ENCODE measurements around the gene KCNK6.

KCNK6 gene

GRCh38 chr19:38376576-38376975 lies 56.9 kb downstream of the KCNK6 start:
- H3K9ac ChIP-seq (ENCODE audit: low read depth, low read length): no peak overlapping the region
- no peaks in the 10 kb centered on the region for H3K9me3 ChIP-seq (ENCODE audit: control insufficient read depth, insufficient read depth, low read length)
- no peaks in the 10 kb centered on the region for H3K4me1 ChIP-seq (ENCODE audit: control insufficient read depth, insufficient read depth, low read length)
- H3K27ac ChIP-seq (ENCODE audit: low read depth, low read length): no peak overlapping the region
- peaks cover 34% of the 10 kb centered on the region for H3K36me3 ChIP-seq (ENCODE audit: control insufficient read depth, insufficient read depth, low read length)
- H3K27me3 ChIP-seq (ENCODE audit: control insufficient read depth, insufficient read depth, low read length): no peaks in the 10 kb centered on the region
- no peak overlapping the region for H3K4me3 ChIP-seq (ENCODE audit: low read depth, low read length)

- Histone ChIP-seq H3K9me3 (ENCODE audit: control insufficient read depth, insufficient read depth, low read length) (no peaks in the 10 kb centered on the region), H3K36me3 (ENCODE audit: control insufficient read depth, insufficient read depth, low read length) (peaks cover 39% of the 10 kb centered on the region), H3K27me3 (ENCODE audit: control insufficient read depth, insufficient read depth, low read length) (no peaks in the 10 kb centered on the region), H3K27ac (ENCODE audit: low read depth, low read length) (no peak overlapping the region), H3K4me1 (ENCODE audit: control insufficient read depth, insufficient read depth, low read length) (no peaks in the 10 kb centered on the region), H3K4me3 (ENCODE audit: low read depth, low read length) (no peak overlapping the region), H3K9ac (ENCODE audit: low read depth, low read length) (no peak overlapping the region)
Observed at GRCh38 chr19:38377052-38377451, 57.4 kb downstream of the KCNK6 start.

DNA sequence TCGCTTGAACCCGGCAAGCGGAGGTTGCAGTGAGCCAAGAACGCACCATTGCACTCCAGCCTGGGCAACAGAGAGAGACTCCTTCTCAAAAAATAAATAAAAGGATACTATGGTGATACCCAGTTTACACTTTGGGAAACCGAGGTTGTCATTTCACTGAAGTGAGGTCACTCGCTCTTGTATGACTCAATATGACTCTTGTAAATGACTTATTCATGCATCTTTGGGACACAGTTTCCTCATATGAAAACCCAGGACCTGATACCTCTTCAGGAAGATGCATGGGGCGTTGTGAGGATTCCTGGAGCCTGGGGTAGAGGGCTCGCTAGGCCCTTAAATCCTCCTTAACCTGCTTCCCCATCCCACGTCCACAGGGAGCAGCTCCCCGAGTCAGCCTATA lies 59.2 kb downstream of the KCNK6 start:
- H3K4me1 ChIP-seq (ENCODE audit: control insufficient read depth, insufficient read depth, low read length): no peaks in the 10 kb centered on the region
- H3K27ac ChIP-seq (ENCODE audit: low read depth, low read length): no peak overlapping the region
- no peaks in the 10 kb centered on the region for H3K27me3 ChIP-seq (ENCODE audit: control insufficient read depth, insufficient read depth, low read length)
- H3K9ac ChIP-seq (ENCODE audit: low read depth, low read length): no peak overlapping the region
- H3K9me3 ChIP-seq (ENCODE audit: control insufficient read depth, insufficient read depth, low read length): no peaks in the 10 kb centered on the region
- H3K36me3 ChIP-seq (ENCODE audit: control insufficient read depth, insufficient read depth, low read length): peaks cover 55% of the 10 kb centered on the region
- no peak overlapping the region for H3K4me3 ChIP-seq (ENCODE audit: low read depth, low read length)

GRCh38 chr19:38381138-38381537 lies 61.5 kb downstream of the KCNK6 start:
- H3K36me3 ChIP-seq (ENCODE audit: control insufficient read depth, insufficient read depth, low read length): peaks cover 57% of the 10 kb centered on the region
- H3K27ac ChIP-seq (ENCODE audit: low read depth, low read length): no peak overlapping the region
- H3K9ac ChIP-seq (ENCODE audit: low read depth, low read length): no peak overlapping the region
- peaks cover 4% of the 10 kb centered on the region; the same call in 1 of the 2 replicates for H3K4me1 ChIP-seq (ENCODE audit: control insufficient read depth, insufficient read depth, low read length)
- no peaks in the 10 kb centered on the region for H3K9me3 ChIP-seq (ENCODE audit: control insufficient read depth, insufficient read depth, low read length)
- no peak overlapping the region for H3K4me3 ChIP-seq (ENCODE audit: low read depth, low read length)
- H3K27me3 ChIP-seq (ENCODE audit: control insufficient read depth, insufficient read depth, low read length): peaks cover 1% of the 10 kb centered on the region

All from HUES48 (cell line).